Right atrium auricular region (tissue), 2 donors: ENCODE data around the gene LMNA. TPM values are rescaled to one million over a fixed set of nuclear protein-coding genes. Genes with fewer than 3 reads are reported as not detected.

Source experiments
- DNase-seq: peaks from one replicate; pipeline ENCODE4 v3.0.0-alpha.2; 2019; ENCODE audit warnings: low spot score
- H3K27ac ChIP-seq, 2 donors: fragments of 200-600 bp; sonication (generic); 1 replicate in 1 of 2; 2 replicates in 1 of 2; pipeline ENCODE4 v1.5.1; 2016 to 2019
- H3K27me3 ChIP-seq, 2 donors: fragments of 200-600 bp; sonication (generic); one replicate each; pipeline versions ENCODE4 v1.5.1 to v1.6.0; 2017 to 2019
- H3K36me3 ChIP-seq: fragments of 200-600 bp; sonication (generic); one replicate; pipeline ENCODE4 v1.5.1; 2016
- H3K4me1 ChIP-seq, 2 donors: fragments of 200-600 bp; sonication (generic); one replicate each; pipeline versions ENCODE4 v1.5.1 to v1.6.0; 2017 to 2019
- H3K4me3 ChIP-seq, 2 donors: fragments of 200-600 bp; sonication (generic); 1 replicate in 1 of 2; 2 replicates in 1 of 2; pipeline ENCODE4 v1.5.1; 2017 to 2019; ENCODE audit warnings: mild to moderate bottlenecking in 1 of 2, moderate library complexity in 1 of 2
- H3K9me3 ChIP-seq, 2 donors: fragments of 200-600 bp; sonication (generic); one replicate each; pipeline ENCODE4 v1.5.1; 2019
- total RNA-seq, 2 donors: library from RNA; depleted of rRNA; stranded (reverse); fragments of >200 nt; gene quantifications; one replicate each; pipeline ENCODE4 v1.1.0, GENCODE V29; 2016
- TF ChIP-seq, protein P1 (sequence below), 2 donors: fragments of 200-600 bp; sonication (generic); IDR thresholded peaks; one replicate each; pipeline ENCODE4 v1.5.1; 2019; ENCODE audit warnings: antibody characterized with exemption in 2 of 2

LMNA gene
- total RNA-seq, 2 donors from 2014 or later, result 258 to 273 TPM

DNA sequence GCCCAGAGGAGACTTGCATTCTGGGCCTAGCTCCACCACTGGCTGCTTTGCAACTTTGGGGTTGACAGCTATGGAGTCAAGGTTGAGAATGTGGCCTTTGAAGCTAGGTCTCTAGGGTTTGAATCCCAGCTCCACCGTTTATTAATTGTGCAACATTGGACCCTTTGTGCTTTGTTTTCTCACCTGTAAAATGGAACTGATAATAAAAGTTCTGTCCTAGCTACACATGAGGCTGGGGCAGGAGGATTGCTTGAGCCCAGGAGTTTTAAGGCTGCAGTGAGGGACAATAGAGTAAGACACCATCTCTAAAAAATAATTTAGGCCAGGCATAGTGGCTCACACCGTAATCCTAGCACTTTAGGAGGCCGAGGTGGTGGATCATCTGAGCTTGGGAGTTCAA is 15.2 kb upstream of the LMNA start:
- H3K27me3 ChIP-seq, result no peaks in the 10 kb centered on the region
- peaks cover 0 to 65% of the 10 kb centered on the region in 2 donors for H3K4me1 ChIP-seq
- no peaks in the 10 kb centered on the region for H3K9me3 ChIP-seq
- H3K4me3 ChIP-seq, result no peak overlapping the region
- no peak overlapping the region for H3K27ac ChIP-seq
- TF ChIP-seq, protein P1, sequence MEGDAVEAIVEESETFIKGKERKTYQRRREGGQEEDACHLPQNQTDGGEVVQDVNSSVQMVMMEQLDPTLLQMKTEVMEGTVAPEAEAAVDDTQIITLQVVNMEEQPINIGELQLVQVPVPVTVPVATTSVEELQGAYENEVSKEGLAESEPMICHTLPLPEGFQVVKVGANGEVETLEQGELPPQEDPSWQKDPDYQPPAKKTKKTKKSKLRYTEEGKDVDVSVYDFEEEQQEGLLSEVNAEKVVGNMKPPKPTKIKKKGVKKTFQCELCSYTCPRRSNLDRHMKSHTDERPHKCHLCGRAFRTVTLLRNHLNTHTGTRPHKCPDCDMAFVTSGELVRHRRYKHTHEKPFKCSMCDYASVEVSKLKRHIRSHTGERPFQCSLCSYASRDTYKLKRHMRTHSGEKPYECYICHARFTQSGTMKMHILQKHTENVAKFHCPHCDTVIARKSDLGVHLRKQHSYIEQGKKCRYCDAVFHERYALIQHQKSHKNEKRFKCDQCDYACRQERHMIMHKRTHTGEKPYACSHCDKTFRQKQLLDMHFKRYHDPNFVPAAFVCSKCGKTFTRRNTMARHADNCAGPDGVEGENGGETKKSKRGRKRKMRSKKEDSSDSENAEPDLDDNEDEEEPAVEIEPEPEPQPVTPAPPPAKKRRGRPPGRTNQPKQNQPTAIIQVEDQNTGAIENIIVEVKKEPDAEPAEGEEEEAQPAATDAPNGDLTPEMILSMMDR (IDR thresholded peaks at IDR 0.05), result no peak
- no peak for DNase-seq
- H3K36me3 ChIP-seq, result no peaks in the 10 kb centered on the region

DNA sequence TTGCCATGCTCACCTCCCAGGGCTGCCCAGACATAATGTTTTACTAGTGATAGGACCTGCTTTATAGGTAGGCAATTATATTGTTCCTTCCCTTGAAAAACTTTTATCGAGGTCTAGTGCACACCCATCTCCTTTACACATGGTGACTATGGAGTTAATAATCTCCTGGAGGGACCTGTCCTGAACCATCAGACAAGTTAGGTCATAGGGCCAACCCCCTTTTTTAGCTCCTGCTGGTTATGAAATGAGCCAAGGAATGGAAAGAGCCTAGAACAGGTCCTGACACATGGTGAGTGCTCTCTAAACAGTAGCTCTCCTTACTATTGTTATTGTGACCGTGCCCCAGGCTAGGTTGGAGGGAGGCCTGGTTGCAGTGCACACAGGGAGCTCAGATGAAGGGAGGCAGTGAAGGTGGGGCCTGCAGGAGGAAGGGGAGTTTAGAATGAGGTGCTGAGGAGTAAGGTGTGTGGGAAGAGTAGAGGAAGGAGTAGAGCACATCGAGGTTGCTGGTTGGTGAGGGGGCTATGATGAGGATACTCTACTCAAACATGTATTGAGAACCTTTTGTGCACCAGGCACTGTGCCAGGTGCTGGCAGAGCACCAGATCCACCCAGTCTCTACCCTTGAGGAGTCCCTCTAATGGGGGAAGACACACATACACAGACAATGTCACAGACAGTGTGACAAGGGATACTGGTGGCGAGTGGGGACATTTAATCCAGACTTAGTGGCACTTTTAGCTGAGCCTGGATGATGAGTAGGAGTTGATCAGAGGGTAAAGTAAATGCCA is 14.1 kb upstream of the LMNA start:
- DNase-seq, result no peak
- no peaks in the 10 kb centered on the region for H3K27me3 ChIP-seq
- TF ChIP-seq, protein P1 (IDR thresholded peaks at IDR 0.05), result no peak
- H3K4me1 ChIP-seq, result peaks cover 0 to 76% of the 10 kb centered on the region in 2 donors
- H3K4me3 ChIP-seq, result no peak overlapping the region
- H3K9me3 ChIP-seq, result no peaks in the 10 kb centered on the region
- no peak overlapping the region for H3K27ac ChIP-seq
- H3K36me3 ChIP-seq, result no peaks in the 10 kb centered on the region

DNA sequence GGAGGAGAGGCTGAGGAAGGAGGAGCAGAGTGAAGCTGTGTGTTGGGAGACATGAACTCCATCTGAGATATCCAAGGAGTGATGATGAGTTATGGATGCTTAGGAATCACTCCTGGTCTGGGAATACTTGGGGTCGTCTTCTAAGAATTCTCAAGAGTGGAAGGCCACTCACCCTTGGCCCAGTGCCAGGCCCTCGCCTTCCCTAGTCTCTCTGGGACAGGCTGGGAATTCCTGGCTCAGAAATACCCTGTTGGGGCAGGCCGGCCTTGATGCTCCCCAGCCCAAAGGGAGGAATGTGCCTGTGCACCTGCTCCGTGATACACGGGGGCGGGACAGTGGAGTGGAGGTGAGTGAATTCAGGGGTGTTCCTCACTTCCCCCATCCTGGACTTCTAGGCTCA is 12.6 kb upstream of the LMNA start:
- DNase-seq, result no peak
- Histone ChIP-seq H3K9me3 (no peaks in the 10 kb centered on the region), H3K4me1 (peaks cover 0 to 75% of the 10 kb centered on the region in 2 donors), H3K36me3 (no peaks in the 10 kb centered on the region), H3K27ac (peak overlapping the region; percentile 95 to 99), H3K27me3 (no peaks in the 10 kb centered on the region), H3K4me3 (no peak overlapping the region)
- TF ChIP-seq, protein P1 (IDR thresholded peaks at IDR 0.05), result no peak

DNA sequence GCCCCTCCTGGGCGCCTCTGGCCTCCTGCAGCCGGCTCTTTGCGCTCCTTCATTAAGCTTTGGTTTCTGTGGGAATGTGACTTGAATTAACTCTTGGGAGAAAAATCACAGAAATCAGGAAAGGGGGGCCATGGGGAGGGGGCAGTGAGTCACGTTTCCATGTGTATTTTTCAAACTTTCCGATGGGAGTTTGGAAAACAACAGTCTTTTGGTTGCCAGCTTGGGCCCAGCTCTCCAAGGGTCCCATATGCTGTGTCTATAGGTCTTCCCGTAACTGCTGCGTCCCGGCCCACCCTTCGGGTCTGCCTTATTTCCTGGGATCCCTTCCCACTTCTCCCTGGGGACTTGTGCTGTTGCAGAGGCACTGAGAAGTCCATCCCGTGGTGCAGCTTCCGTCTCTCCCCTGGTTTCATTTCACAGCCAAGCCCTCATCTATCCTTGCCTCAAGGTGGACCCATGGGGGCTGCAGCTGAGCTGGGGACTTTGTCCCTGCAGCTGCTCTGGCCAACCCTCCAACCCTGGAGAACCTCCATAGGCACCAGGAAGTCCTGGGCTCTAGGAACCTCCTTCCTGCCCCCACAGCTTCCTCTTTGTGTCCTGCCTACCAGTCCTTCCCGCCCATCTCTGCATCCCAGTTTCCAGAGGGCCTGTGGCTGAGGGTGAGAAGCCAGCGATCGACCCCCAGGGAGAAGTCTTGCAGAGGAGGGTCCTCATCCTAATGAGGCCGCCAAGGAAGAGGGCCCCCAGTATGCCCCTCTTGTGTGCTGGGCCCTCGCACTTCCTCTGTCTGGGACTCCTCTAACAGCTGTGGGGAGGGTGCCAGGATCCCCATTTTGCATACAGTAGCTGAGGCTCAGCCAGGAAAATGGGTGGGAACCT is 11.6 kb upstream of the LMNA start:
- peaks cover 0 to 74% of the 10 kb centered on the region in 2 donors for H3K4me1 ChIP-seq
- TF ChIP-seq, protein P1 (IDR thresholded peaks at IDR 0.05), result no peak
- peak overlapping the region; percentile 95 to 99 for H3K27ac ChIP-seq
- no peaks in the 10 kb centered on the region for H3K27me3 ChIP-seq
- H3K36me3 ChIP-seq, result no peaks in the 10 kb centered on the region
- no peak for DNase-seq
- H3K4me3 ChIP-seq, result peak overlapping the region in 1 of 2 donors; percentile 17
- no peaks in the 10 kb centered on the region for H3K9me3 ChIP-seq

DNA sequence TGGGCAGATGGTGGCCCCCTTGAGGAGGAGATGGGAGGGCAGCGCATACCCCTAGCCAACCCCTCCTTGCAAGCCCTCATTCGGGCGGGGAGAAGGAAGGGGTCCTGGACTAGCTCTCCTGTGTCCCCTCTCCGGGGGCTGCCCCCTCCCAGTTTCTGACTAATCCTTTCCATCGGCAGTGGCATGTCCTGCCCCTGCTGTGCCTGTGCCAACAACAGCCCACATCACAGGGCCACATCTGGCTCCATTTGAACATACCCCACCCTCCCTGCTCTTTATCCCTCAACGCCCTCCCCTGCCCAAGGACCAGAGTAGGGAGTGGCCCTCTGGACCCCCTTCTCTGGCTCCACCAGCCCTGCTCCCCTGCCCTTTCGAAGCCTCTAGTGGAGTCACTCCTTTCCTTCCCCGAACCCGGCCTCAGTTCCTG is 11.0 kb upstream of the LMNA start:
- Histone ChIP-seq H3K9me3 (no peaks in the 10 kb centered on the region), H3K36me3 (no peaks in the 10 kb centered on the region), H3K27ac (peak overlapping the region; percentile 95 to 99), H3K4me1 (peaks cover 0 to 72% of the 10 kb centered on the region in 2 donors), H3K27me3 (no peaks in the 10 kb centered on the region), H3K4me3 (peak overlapping the region in 1 of 2 donors; percentile 17)
- TF ChIP-seq, protein P1 (IDR thresholded peaks at IDR 0.05), result no peak
- no peak for DNase-seq
